Activated CD4-positive, alpha-beta T cell treated with anti-CD3 and anti-CD28 coated beads, Interleukin-2, amount 50 U/mL, for 48 hours (primary cell): ENCODE results near the gene C10orf90.

Experiments
- DNase-seq, 2 experiments: peaks; one replicate each; pipeline ENCODE4 v3.0.0-alpha.2; 2020

The C10orf90 gene

GRCh38 chr10:126634347-126634746 is 36.1 kb downstream of the C10orf90 start:
- DNase-seq = no peak

- DNase-seq = no peak
Observed at GRCh38 chr10:126632705-126633104, 37.8 kb downstream of the C10orf90 start.

GRCh38 chr10:126629925-126630624 is 40.4 kb downstream of the C10orf90 start:
- no peak for DNase-seq

- no peak for DNase-seq
Observed at GRCh38 chr10:126628746-126629145, 41.7 kb downstream of the C10orf90 start.

- DNase-seq = no peak
Observed at GRCh38 chr10:126621846-126622245, 48.6 kb downstream of the C10orf90 start.

GRCh38 chr10:126618466-126618865 is 52.0 kb downstream of the C10orf90 start:
- no peak for DNase-seq

- no peak for DNase-seq
Observed at GRCh38 chr10:126617733-126618132, 52.8 kb downstream of the C10orf90 start.

- no peak for DNase-seq
Observed at GRCh38 chr10:126617208-126617607, 53.3 kb downstream of the C10orf90 start.

GRCh38 chr10:126616737-126617136 is 53.8 kb downstream of the C10orf90 start:
- no peak for DNase-seq

GRCh38 chr10:126611303-126611702 is 59.2 kb downstream of the C10orf90 start:
- DNase-seq = no peak

GRCh38 chr10:126609566-126609965 is 60.9 kb downstream of the C10orf90 start:
- DNase-seq = no peak

- no peak for DNase-seq
Observed at GRCh38 chr10:126599949-126600682, 70.4 kb downstream of the C10orf90 start.

GRCh38 chr10:126598009-126598408 is 72.5 kb downstream of the C10orf90 start:
- peak; percentile 3 to 30 for DNase-seq

- DNase-seq = no peak
Observed at GRCh38 chr10:126597211-126597610, 73.3 kb downstream of the C10orf90 start.

GRCh38 chr10:126596472-126597016 is 73.9 kb downstream of the C10orf90 start:
- no peak for DNase-seq

GRCh38 chr10:126595160-126595559 is 75.3 kb downstream of the C10orf90 start:
- DNase-seq = no peak

- DNase-seq = no peak
Observed at GRCh38 chr10:126593968-126594701, 76.4 kb downstream of the C10orf90 start.

GRCh38 chr10:126592901-126593300 is 77.6 kb downstream of the C10orf90 start:
- DNase-seq = no peak

GRCh38 chr10:126588024-126588423 is 82.5 kb downstream of the C10orf90 start:
- DNase-seq = no peak

- no peak for DNase-seq
Observed at GRCh38 chr10:126586878-126587277, 83.6 kb downstream of the C10orf90 start.

GRCh38 chr10:126586128-126586527 is 84.4 kb downstream of the C10orf90 start:
- no peak for DNase-seq

- no peak for DNase-seq
Observed at GRCh38 chr10:126585249-126586017, 85.1 kb downstream of the C10orf90 start.

- no peak for DNase-seq
Observed at GRCh38 chr10:126584836-126585235, 85.7 kb downstream of the C10orf90 start.
